ENCODE results near the gene PHETA1.

Gene PHETA1

DNA sequence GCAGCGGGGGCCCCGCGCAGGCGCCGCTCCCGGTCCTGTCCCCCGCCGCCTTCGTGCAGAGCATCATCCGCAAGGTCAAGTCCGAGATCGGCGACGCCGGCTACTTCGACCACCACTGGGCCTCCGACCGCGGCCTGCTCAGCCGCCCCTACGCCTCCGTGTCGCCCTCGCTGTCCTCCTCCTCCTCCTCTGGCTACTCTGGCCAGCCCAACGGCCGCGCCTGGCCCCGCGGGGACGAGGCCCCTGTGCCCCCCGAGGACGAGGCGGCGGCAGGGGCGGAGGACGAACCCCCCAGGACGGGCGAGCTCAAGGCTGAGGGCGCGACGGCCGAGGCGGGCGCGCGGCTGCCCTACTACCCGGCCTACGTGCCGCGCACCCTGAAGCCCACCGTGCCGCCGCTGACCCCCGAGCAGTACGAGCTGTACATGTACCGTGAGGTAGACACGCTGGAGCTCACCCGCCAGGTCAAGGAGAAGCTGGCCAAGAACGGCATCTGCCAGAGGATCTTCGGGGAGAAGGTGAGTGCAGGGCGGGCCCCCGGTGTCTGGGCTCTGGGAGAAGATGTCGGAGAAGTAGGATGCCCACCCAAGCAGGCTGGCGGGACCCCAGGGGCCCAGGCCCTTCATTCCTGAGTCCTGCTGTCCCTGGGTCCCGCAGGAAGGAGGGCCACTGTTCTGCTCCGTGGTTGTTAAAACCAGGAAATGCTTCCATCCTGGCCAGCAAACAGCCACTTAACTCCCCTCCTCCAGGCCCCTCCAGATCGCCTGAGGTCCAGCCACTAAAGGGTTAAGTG, 48.4 kb downstream of the PHETA1 start:
- no peak for DNase-seq
- no peak for ATAC-seq

DNA sequence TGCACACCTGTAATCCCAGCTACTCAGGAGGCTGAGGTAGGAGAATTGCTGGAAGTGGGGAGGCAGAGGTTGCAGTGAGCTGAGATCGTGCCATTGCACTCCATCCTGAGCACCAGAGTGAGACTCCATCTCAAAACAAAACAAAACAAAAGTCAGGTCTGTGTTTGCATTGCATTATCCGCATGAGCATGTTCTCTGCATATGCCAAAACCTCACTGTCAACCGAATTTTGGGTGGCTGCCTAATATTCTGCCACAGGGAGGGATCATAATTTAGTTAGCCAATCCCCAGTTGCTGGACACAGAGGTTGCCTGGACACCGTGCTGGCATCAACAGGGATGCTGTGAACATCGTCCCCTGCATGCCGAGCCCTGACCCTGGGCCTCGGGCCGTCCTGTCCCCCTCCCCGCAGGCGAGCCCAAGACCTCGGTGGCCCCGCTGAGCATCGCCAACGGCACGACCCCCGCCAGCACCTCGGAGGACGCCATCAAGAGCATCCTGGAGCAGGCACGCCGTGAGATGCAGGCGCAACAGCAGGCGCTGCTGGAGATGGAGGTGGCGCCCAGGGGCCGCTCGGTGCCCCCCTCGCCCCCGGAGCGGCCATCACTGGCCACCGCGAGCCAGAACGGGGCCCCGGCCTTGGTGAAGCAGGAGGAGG, 49.2 kb downstream of the PHETA1 start:
- ATAC-seq: no peak
- no peak for DNase-seq

GRCh38 chr12:111318450-111318849, 50.4 kb downstream of the PHETA1 start:
- no peak for ATAC-seq
- no peak for DNase-seq

DNA sequence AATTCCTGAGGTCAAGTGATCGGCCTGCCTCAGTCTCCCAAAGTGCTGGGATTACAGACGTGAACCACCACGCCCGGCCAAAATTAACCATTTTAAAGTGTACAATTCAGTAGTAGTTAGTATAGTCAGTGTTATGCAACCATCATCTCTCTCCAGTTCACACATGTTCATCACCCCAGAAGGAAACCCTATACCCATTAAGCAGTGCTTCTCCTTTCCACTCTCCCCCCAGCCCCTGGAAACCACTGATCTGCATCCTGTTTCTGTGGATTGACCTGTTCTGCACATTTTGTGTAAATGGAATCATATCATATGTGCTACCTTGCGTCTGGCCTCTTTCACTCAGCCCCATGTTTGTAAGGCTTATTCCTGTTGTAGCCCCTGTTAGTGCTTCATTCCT, 52.2 kb downstream of the PHETA1 start:
- ATAC-seq (no peak), DNase-seq (no peak)

DNA sequence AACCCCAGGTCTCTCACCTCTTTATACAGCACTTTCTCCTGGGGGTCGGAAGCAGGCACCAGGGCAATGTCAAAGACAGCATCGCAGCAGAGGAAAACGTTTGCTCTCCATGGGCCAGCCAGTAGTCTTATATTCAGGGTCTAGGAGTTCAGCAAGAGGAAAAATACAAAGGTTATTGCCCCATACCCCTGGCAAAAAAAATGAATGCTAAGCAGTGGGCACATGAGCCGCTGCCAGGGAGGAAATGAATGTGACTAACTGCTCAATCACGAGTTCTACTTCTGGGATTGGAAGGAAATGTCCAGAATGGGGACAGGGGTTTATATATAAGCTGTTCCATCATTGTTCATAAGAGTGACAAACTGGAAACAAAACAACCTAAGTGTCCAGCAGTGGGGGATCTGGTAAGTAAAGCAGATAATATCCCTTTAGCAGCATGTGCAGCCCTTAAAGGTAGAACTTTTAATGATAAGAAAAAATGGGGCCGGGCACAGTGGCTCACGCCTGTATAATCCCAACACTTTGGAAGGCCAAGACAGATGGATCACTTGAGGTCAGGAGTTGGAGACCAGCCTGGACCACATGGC, 53.8 kb downstream of the PHETA1 start:
- no peak for DNase-seq
- ATAC-seq: no peak

DNA sequence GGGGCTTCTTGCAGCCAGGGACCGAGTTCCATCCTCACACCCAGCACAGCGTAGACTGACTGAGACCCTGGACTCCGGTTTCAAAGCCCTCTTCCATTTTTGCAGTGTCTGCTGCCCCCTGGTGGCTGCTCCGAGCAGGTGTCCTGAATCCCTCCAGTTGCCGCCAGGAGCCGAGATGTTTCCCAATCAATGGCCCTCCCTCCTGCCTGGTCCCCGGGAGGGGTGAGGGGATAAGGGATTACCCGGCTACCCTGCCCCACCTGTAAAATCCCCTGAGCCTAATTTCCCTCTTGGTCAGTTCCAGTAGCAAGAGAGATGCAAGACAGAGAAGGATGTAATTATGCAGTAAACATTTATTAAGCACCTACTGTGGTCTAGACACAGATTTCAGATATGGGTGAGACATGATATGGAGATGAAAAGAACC, 55.0 kb downstream of the PHETA1 start:
- no peak for ATAC-seq
- peak; percentile 80 for DNase-seq

GRCh38 chr12:111312708-111313107, 56.2 kb downstream of the PHETA1 start:
- DNase-seq (no peak), ATAC-seq (no peak)

- DNase-seq (no peak), ATAC-seq (no peak)
Observed at GRCh38 chr12:111312016-111312415, 56.9 kb downstream of the PHETA1 start.

GRCh38 chr12:111311011-111311410, 57.9 kb downstream of the PHETA1 start:
- no peak for DNase-seq
- ATAC-seq: no peak
